Activated CD4-positive, CD25-positive, alpha-beta regulatory T cell treated with anti-CD3 and anti-CD28 coated beads, Interleukin-2, amount 50 U/mL, for 24 hours (primary cell): ENCODE results near the gene AGTRAP.

Source experiments
- ATAC-seq, 2 donors: fragments of 150-1000 bp; cut with Tn5 transposase; one replicate each; pipeline ENCODE4 v1.10.0; 2021; ENCODE audit warnings: mild to moderate bottlenecking in 1 of 2, moderate library complexity in 1 of 2

AGTRAP gene

GRCh38 chr1:11707621-11708276 is 28.2 kb upstream of the AGTRAP start:
- ATAC-seq = no peak

- no peak for ATAC-seq
These were observed 27.2 kb upstream of the AGTRAP start for GRCh38 chr1:11708554-11709350.

DNA sequence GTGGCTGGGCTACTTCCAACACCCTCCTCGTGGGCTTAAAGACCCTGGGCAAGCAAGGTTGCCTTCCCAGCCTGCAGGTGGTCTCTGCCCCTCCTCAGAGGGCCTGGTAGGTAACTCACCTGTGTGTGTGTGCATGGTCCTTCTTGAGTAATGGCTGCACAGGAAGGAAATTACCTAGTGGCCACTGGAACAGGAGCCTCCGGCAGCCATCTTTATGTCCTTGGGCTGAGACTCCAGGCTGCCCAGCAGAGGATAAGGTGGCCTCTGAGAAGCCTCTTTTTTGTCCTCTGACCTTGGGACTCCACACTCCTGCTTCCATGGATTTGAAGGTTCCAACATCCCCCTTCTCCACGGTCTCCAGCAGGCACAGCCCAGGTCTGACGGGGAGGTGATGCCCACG is 24.4 kb upstream of the AGTRAP start:
- ATAC-seq = no peak

GRCh38 chr1:11712285-11712684 is 23.7 kb upstream of the AGTRAP start:
- no peak for ATAC-seq

DNA sequence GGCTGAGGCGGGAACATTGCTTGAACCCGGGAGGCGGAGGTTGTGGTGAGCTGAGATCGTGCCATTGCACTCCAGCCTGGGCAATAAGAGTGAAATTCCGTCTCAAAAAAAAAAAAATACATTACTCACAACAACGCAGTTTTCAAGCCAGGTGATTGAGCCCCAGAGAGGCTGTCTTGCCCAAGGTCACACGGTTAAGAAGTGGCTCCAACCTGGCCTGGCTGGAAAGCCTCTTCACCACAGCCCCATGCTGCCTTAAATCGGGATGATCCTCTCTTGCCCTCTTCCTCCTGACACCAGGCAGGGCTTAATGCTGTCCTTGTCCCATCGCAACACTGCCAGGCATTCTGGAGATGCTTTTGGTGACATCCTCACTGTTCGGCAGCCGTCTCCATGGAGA is 22.8 kb upstream of the AGTRAP start:
- ATAC-seq = no peak

GRCh38 chr1:11714831-11715575 is 20.9 kb upstream of the AGTRAP start:
- no peak for ATAC-seq

DNA sequence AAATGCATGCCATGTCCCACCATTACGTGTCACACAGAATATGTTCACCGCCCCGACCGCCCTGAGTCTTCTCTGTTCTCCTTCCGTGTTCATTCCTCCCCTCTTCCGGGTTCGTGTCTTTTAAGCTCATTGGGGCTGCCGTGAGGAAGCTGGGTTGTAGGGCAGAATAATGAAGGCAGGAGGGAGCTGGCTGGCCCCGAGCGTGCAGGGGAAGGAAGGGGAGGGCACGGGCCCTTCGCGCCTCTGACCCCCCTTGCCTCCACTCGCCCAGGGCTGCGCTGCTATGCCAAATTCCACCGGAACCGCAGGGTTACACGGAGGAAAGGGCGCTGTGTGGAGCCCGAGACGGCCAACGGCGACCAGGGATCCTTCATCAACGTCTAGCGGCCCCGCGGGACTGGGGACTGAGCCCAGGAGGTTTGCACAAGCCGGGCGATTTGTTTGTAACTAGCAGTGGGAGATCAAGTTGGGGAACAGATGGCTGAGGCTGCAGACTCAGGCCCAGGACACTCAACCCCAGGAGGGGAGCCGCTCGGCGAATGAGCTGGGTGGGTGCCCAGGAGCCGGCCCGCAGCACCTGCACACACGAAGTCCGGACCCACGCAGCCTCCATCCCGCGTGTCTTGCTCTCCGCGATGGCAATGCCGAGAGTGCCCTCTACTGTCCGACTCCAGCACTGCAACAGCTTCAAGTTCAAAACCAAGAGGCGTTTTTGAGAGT is 16.5 kb upstream of the AGTRAP start:
- ATAC-seq = peak; percentile 82 to 88

GRCh38 chr1:11720033-11720376 is 15.9 kb upstream of the AGTRAP start:
- ATAC-seq = no peak

DNA sequence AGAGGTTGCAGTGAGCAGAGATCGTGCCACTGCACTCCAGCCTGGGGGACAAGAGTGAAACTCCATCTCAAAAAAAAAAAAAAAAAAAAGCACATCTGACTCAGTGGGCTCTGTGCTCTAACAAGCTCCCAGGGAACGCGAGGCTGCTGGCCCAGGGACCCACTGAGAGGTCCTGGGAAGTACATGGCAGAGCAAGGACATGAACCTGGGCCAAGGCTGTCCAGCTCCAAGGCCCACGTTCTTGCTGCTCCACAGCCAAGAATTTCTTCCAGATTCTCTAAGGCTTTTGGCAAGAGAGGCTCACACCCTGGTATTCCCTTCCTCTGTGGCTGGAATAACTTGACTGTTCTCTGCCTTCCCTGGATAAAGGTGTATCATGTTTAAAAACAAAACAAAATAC is 15.4 kb upstream of the AGTRAP start:
- ATAC-seq = no peak

- no peak for ATAC-seq
These were observed 14.6 kb upstream of the AGTRAP start for GRCh38 chr1:11721311-11721710.

DNA sequence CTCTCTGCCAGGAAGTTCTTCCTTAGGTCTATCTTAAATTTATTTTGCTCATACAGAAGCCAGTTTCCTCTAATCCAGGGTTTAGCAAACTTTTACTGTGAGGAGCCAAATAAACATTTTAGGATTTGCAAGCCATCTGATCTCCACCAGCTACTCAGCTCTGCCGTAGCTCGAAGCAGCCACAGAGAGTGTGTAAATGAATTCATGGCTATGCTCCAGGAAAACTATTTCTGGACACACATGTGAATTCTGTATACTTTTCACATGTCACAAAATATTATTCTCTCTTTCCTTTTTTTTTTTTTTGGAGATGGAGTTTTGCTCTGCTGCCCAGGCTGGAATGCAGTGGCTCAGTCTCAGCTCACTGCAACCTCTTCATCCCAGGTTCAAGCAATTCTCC is 13.4 kb upstream of the AGTRAP start:
- no peak for ATAC-seq

- ATAC-seq = no peak
These were observed 10.3 kb upstream of the AGTRAP start for GRCh38 chr1:11725616-11726015.

GRCh38 chr1:11727119-11727518 is 8.8 kb upstream of the AGTRAP start:
- no peak for ATAC-seq

DNA sequence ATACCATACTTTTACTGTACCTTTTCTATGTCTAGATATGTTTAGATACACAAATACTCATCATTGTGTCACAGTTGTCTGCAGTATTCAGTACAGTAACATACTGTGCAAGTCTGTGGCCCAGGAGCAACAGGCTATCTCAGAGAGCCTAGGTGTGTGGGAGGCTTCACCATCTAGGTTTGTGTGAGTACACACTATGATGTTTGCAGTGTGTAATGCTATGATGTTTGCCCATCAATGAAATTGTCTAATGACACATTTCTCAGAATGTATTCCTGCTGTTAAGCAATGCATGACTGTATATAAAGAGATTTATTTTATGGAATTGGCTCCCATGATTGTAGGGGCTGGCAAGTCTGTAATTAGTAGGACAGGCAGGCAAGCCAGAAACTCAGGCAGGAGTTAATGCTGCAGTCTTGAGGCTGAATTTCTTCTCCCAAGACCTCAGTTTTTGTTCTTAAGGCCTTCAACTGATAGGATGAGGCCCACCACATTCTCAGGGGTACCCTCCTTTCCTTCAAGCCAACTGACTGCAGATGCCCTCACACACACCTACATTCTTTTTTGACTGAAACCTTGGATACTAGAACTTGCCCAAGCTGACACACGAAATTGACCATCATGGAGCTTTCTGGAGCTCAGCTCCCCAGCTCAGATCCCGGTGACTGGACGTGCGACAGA is 7.7 kb upstream of the AGTRAP start:
- no peak for ATAC-seq

DNA sequence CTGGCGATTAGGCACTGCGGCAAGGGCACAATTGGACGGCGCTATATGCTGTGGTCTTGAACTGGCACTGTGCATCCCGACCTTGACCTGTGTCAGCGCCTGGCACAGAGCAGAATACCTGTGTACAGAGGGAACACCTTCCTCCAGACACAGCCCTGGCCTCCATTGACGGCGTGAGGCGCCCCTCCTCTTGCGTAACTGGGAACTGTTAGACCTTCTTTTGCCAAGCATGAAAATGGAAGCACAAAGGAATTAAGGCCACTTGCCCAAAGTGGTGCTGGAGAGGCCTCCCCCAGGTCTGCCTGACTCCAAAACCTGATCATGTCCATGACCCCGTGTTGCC is 6.8 kb upstream of the AGTRAP start:
- ATAC-seq = no peak

GRCh38 chr1:11729498-11730428 is 6.2 kb upstream of the AGTRAP start:
- peak in 1 of 2 donors; percentile 30 for ATAC-seq

GRCh38 chr1:11730429-11730891 is 5.5 kb upstream of the AGTRAP start:
- ATAC-seq = peak; percentile 73 to 87

DNA sequence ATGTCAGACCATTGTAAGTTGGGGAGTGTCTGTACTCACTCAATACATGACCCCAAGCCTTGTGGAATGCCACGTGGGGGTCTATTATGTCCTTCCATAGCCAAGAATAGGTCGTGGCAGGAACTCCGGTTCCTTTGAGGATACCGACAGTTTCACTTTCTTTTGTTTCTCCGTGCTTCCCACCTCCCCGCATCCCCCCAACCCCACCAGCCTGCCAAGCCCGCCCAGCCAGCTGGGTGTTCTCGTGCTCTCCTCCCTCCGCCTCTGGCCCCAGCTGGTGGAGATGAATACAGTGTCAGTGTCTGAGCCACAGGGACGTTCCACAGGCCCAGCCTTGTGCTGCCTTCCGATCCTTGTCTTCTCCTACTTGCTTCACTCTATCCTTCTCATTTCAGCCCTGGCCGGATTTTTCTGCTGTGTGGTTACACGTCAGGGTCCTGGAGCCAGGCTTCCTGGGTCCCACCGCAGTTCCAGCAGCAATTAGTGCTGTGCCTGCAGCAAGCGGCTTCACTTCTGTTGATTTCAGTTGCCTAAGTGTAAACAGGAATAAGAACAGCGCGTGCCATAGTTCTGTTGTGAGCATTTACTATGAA is 4.1 kb upstream of the AGTRAP start:
- ATAC-seq = peak in 1 of 2 donors; percentile 15

DNA sequence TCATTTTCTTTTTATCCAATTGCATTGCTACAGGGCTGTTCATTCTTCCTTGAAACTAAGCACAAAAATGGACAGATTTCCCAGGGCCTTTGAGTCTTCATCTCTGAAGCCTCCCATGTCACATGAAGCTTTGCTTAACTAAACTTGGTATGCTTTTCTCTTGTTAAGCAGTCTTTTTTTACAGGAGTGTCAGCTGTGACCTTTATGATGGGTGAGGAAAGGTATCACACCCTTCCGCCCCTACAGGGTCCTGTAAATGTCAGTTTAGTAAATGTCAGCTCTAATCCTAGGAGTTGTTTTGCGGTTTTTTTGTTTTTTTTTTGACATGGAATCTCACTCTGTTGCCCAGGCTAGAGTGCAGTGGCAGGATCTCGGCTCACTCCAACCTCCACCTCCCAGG is 2.6 kb upstream of the AGTRAP start:
- no peak for ATAC-seq

GRCh38 chr1:11735531-11735853 is 444 bp upstream of the AGTRAP start:
- no peak for ATAC-seq
